Astrocyte of the spinal cord (primary cell): Measurements from ENCODE around the gene PSMG4.

Experiments used
- DNase-seq: peaks from one replicate; pipeline ENCODE4 v3.0.0; 2011; ENCODE audit warnings: low read depth, low spot score
- H3K4me3 ChIP-seq: 2 replicates; pipeline ENCODE4 v1.5.1; 2011; ENCODE audit warnings: low read depth, mild to moderate bottlenecking, low read length, moderate library complexity
- in situ Hi-C: cut with HindIII; loops from 2 replicates; pipeline ENCODE4 v1.10.0; 2017; ENCODE audit warnings: low sequenced_read_pairs
- TF ChIP-seq, protein P1 (sequence below): IDR thresholded peaks from 2 replicates; pipeline ENCODE4 v1.5.1; 2012; ENCODE audit warnings: low read depth, mild to moderate bottlenecking, low read length, inconsistent platforms

PSMG4 gene

GRCh38 chr6:3214898-3215297 is 43.8 kb upstream of the PSMG4 start:
- DNase-seq: no peak
- in situ Hi-C loops: no loop called here
- H3K4me3 ChIP-seq: no peak overlapping the region
- TF ChIP-seq, protein P1, sequence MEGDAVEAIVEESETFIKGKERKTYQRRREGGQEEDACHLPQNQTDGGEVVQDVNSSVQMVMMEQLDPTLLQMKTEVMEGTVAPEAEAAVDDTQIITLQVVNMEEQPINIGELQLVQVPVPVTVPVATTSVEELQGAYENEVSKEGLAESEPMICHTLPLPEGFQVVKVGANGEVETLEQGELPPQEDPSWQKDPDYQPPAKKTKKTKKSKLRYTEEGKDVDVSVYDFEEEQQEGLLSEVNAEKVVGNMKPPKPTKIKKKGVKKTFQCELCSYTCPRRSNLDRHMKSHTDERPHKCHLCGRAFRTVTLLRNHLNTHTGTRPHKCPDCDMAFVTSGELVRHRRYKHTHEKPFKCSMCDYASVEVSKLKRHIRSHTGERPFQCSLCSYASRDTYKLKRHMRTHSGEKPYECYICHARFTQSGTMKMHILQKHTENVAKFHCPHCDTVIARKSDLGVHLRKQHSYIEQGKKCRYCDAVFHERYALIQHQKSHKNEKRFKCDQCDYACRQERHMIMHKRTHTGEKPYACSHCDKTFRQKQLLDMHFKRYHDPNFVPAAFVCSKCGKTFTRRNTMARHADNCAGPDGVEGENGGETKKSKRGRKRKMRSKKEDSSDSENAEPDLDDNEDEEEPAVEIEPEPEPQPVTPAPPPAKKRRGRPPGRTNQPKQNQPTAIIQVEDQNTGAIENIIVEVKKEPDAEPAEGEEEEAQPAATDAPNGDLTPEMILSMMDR: no peak

DNA sequence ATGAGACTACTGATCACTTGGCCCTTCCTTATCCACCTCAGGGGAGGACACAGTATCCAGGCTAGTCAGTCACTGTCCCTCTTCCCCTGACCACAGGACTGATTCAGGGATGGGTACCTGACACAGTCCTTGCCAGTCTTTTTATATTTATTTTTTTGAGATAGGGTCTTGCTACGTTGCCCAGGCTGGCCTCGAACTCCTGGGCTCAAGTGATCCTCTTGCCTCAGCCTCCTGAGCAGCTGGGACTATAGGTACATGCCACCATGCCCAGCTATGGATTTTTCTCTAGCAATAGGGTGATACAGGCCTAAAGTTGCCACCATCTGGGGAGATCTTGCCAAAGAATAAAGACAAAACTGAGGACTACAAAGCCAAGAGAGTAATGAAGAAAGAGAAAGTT is 41.5 kb upstream of the PSMG4 start:
- TF ChIP-seq, protein P1: no peak
- in situ Hi-C loops: no loop called here
- DNase-seq: no peak
- H3K4me3 ChIP-seq: no peak overlapping the region

- in situ Hi-C loops: no loop called here
- TF ChIP-seq, protein P1: no peak
These were observed 40.5 kb upstream of the PSMG4 start for GRCh38 chr6:3218266-3218665.

GRCh38 chr6:3220366-3220765 is 38.4 kb upstream of the PSMG4 start:
- H3K4me3 ChIP-seq: no peak overlapping the region
- TF ChIP-seq, protein P1: no peak
- in situ Hi-C loops: no loop called here
- DNase-seq: no peak

More at GRCh38 chr6:3218266-3218665, 40.5 kb upstream of the PSMG4 start:
- no peak for DNase-seq
- H3K4me3 ChIP-seq: no peak overlapping the region

DNA sequence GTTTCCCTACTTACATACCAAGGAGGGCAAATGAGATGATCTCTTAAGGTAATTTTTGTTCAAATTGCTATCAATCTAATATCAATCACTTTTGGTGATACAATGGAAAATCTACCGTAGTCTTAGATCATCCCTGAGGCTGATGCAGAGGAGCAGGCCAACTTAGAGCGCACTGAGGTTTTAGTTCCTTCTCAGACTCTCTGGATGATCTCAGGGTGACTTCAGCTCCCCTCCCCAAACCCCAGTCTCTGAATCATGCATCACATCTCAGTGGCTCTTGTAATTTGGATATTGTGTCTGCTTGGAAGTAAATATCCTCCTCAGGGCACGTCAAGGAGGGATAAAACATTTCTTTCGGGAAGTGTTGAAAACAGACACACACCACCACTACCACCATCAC is 37.2 kb upstream of the PSMG4 start:
- no peak overlapping the region for H3K4me3 ChIP-seq
- in situ Hi-C loops: no loop called here
- TF ChIP-seq, protein P1: no peak
- DNase-seq: no peak

DNA sequence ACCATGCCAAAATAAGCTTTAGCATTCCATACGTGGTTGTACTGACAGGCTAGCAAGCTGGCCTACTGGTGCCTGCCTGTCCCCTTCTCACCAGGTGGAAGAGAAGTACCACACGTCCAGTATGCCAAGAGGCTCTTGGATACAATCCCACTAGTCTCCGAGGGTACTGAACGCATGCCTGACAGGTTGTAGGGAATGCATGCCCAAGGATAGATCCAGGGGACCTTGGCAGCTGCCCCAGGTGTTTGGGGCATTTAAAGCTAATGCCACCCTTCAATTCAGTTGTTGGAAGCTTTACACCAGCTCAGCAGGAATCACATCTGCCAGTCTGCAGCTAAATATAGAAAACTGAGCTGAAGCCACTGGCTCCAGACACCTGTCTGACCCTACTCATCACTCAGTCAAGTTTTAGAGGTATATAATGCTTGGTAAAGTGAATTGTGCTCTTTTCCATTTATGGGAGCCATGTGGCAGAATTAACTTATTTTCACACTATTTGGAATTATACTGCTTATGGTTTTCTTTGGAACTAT is 36.2 kb upstream of the PSMG4 start:
- DNase-seq: no peak
- no peak overlapping the region for H3K4me3 ChIP-seq
- TF ChIP-seq, protein P1: no peak
- in situ Hi-C loops: no loop called here

DNA sequence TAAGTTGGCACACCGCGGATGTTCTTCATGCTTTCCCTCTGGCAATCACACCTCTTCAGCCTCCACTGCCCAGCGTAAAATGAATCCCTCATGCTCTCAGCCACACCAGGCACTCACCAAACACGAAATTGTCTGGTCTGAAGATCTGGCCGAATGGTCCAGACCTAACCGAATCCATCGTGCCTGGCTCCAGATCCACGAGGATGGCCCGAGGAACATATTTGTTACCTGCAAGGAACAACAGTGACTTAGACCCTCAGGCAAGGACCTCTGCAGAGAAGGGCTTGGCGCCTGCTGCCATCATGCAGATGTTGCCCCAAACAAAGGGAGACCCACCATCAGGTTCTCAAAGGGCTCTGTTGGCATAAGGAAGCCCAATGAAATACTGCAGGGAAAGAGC is 32.7 kb upstream of the PSMG4 start:
- TF ChIP-seq, protein P1: no peak
- no peak for DNase-seq
- H3K4me3 ChIP-seq: peak overlapping the region; percentile 56
- in situ Hi-C loops: no loop called here
